Peyer's patch (tissue), 4 donors: Measurements from ENCODE around the gene TBCK.

ENCODE experiments used
- POLR2A ChIP-seq, 2 donors: fragments of 450-650 bp; IDR thresholded peaks; one replicate each; pipeline ENCODE4 v1.5.1; 2017; ENCODE audit warnings: antibody characterized with exemption in 2 of 2, mild to moderate bottlenecking in 2 of 2, moderate library complexity in 2 of 2
- TF ChIP-seq, protein P1 (sequence below), 6 experiments: fragments of 450-650 bp in 4 of 6; fragments of 200-600 bp in 2 of 6; sonication (generic) in 1 of 6; IDR thresholded peaks; one replicate each; pipeline ENCODE4 v1.5.1; 2017 to 2019; ENCODE audit warnings: antibody characterized with exemption in 6 of 6, mild to moderate bottlenecking in 3 of 6, moderate library complexity in 1 of 6

DNA sequence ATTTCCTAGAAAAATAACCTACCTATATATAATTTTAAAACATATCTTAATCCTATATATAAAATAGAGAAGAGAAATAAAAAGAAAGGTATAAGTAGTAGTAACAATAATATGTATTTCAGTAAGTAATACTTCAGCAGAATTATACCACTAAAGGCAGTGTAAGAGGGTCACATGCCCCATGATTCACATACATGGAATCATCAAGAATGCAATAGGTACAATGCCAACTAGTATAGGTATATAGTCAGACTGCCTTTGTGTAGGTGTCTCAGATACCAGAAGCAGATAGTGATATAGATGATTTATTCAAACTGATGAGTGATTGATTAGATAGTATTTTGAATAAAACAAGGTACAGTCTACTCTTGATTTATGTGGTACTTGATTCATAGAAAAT, 9.8 kb upstream of the TBCK start:
- TF ChIP-seq POLR2A (IDR thresholded peaks at IDR 0.05): no peak
- TF ChIP-seq, protein P1, sequence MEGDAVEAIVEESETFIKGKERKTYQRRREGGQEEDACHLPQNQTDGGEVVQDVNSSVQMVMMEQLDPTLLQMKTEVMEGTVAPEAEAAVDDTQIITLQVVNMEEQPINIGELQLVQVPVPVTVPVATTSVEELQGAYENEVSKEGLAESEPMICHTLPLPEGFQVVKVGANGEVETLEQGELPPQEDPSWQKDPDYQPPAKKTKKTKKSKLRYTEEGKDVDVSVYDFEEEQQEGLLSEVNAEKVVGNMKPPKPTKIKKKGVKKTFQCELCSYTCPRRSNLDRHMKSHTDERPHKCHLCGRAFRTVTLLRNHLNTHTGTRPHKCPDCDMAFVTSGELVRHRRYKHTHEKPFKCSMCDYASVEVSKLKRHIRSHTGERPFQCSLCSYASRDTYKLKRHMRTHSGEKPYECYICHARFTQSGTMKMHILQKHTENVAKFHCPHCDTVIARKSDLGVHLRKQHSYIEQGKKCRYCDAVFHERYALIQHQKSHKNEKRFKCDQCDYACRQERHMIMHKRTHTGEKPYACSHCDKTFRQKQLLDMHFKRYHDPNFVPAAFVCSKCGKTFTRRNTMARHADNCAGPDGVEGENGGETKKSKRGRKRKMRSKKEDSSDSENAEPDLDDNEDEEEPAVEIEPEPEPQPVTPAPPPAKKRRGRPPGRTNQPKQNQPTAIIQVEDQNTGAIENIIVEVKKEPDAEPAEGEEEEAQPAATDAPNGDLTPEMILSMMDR (IDR thresholded peaks at IDR 0.05): no peak
